H9 (cell line): Measurements from ENCODE around the gene ST6GAL1. TPM values are rescaled to one million over a fixed set of nuclear protein-coding genes. Genes with fewer than 3 reads are reported as not detected.
A peak's percentile ranks its signal among the peaks of the same experiment; 100 is the strongest.

Source experiments
- DNase-seq: peaks from one replicate; pipeline ENCODE4 v3.0.0-alpha.2; 2017
- H2AFZ ChIP-seq: one replicate; pipeline ENCODE4 v1.6.1; 2013; ENCODE audit warnings: mild to moderate bottlenecking, low read length, control low read depth, moderate library complexity
- H2AK5ac ChIP-seq: 2 replicates; pipeline ENCODE4 v1.6.1; 2013; ENCODE audit warnings: low read length, control low read depth, mixed read lengths; ENCODE audit not compliant: insufficient read length
- H2BK120ac ChIP-seq: one replicate; pipeline ENCODE4 v1.6.1; 2013; ENCODE audit warnings: low read depth, mild to moderate bottlenecking, low read length, control low read depth, inconsistent platforms; ENCODE audit not compliant: poor library complexity, severe bottlenecking
- H2BK12ac ChIP-seq: 2 replicates; pipeline ENCODE4 v1.6.1; 2013; ENCODE audit warnings: low read length, control low read depth, mixed read lengths, low read depth; ENCODE audit not compliant: insufficient read length
- H2BK15ac ChIP-seq: 2 replicates; pipeline ENCODE4 v1.6.1; 2013; ENCODE audit warnings: low read depth, low read length, control low read depth
- H2BK20ac ChIP-seq: one replicate; pipeline ENCODE4 v1.6.1; 2013; ENCODE audit warnings: low read depth, mild to moderate bottlenecking, low read length, control low read depth, inconsistent platforms; ENCODE audit not compliant: poor library complexity, severe bottlenecking
- H2BK5ac ChIP-seq: 2 replicates; pipeline ENCODE4 v1.6.1; 2013; ENCODE audit warnings: low read length, control low read depth, mixed read lengths; ENCODE audit not compliant: insufficient read length
- H3K14ac ChIP-seq: 2 replicates; pipeline ENCODE4 v1.6.1; 2013; ENCODE audit warnings: low read length, control low read depth; ENCODE audit not compliant: insufficient read depth
- H3K18ac ChIP-seq: 2 replicates; pipeline ENCODE4 v1.6.1; 2013; ENCODE audit warnings: low read depth, mild to moderate bottlenecking, mixed read lengths, low read length, control low read depth; ENCODE audit not compliant: insufficient read length
- H3K23ac ChIP-seq: 2 replicates; pipeline ENCODE4 v1.6.1; 2013; ENCODE audit warnings: low read length, control low read depth, mixed read lengths, low read depth; ENCODE audit not compliant: insufficient read length
- H3K23me2 ChIP-seq: 2 replicates; pipeline ENCODE4 v1.6.1; 2013; ENCODE audit warnings: low read depth, mild to moderate bottlenecking, mixed read lengths, low read length, control low read depth; ENCODE audit not compliant: insufficient read length, poor library complexity, severe bottlenecking
- H3K27ac ChIP-seq: 2 replicates; pipeline ENCODE4 v1.5.1; 2013; ENCODE audit warnings: low read length, control low read depth, mixed read lengths, low read depth; ENCODE audit not compliant: insufficient read length
- H3K27me3 ChIP-seq: 2 replicates; pipeline ENCODE4 v1.6.1; 2013; ENCODE audit warnings: low read length, control low read depth, inconsistent platforms; ENCODE audit not compliant: insufficient read depth
- H3K4ac ChIP-seq: 2 replicates; pipeline ENCODE4 v1.6.1; 2013; ENCODE audit warnings: low read depth, mild to moderate bottlenecking, control low read depth, inconsistent platforms, low read length, moderate library complexity
- H3K4me1 ChIP-seq: 2 replicates; pipeline ENCODE4 v1.6.1; 2013; ENCODE audit warnings: low read length, control low read depth, inconsistent platforms; ENCODE audit not compliant: insufficient read depth
- H3K4me2 ChIP-seq: 2 replicates; pipeline ENCODE4 v1.6.1; 2013; ENCODE audit warnings: low read length, control low read depth, mixed read lengths; ENCODE audit not compliant: insufficient read length, insufficient read depth
- H3K56ac ChIP-seq: 2 replicates; pipeline ENCODE4 v1.6.1; 2013; ENCODE audit warnings: low read depth, mild to moderate bottlenecking, mixed read lengths, low read length, control low read depth; ENCODE audit not compliant: insufficient read length
- H3K79me1 ChIP-seq: 2 replicates; pipeline ENCODE4 v1.6.1; 2013; ENCODE audit warnings: low read depth, mild to moderate bottlenecking, moderate library complexity, low read length, control low read depth, inconsistent platforms; ENCODE audit not compliant: insufficient read depth, poor library complexity, severe bottlenecking
- H3K79me2 ChIP-seq: 2 replicates; pipeline ENCODE4 v1.6.1; 2013; ENCODE audit warnings: low read length, control low read depth, inconsistent platforms; ENCODE audit not compliant: insufficient read depth
- H3K9ac ChIP-seq: 2 replicates; pipeline ENCODE4 v1.6.1; 2013; ENCODE audit warnings: low read length, control low read depth, mixed read lengths; ENCODE audit not compliant: insufficient read length; ENCODE audit errors: extremely low read depth
- H3K9me3 ChIP-seq: one replicate; pipeline ENCODE4 v1.6.1; 2013; ENCODE audit warnings: low read depth, low read length, inconsistent platforms; ENCODE audit not compliant: control insufficient read depth
- H3T11ph ChIP-seq: one replicate; pipeline ENCODE4 v1.6.1; 2013; ENCODE audit warnings: mild to moderate bottlenecking, low read length, control low read depth, inconsistent platforms
- H4K20me1 ChIP-seq: one replicate; pipeline ENCODE4 v1.6.1; 2013; ENCODE audit not compliant: control insufficient read depth, insufficient read length, insufficient read depth
- H4K5ac ChIP-seq: 2 replicates; pipeline ENCODE4 v1.6.1; 2013; ENCODE audit warnings: low read depth, mild to moderate bottlenecking, mixed read lengths, low read length, control low read depth; ENCODE audit not compliant: insufficient read length
- H4K8ac ChIP-seq: replicated peaks from 2 replicates; pipeline ENCODE4 v1.6.1; 2013; ENCODE audit warnings: low read length, control low read depth, mixed read lengths, low read depth; ENCODE audit not compliant: insufficient read length
- H4K91ac ChIP-seq: 2 replicates; pipeline ENCODE4 v1.6.1; 2013; ENCODE audit warnings: low read depth, mild to moderate bottlenecking, moderate library complexity, mixed read lengths, low read length, control low read depth; ENCODE audit not compliant: insufficient read length
- H3K27ac Mint-ChIP-seq, 3 experiments: 2 replicates in 2 of 3; 3 replicates in 1 of 3; pipeline ENCODE4 v1.8.0; 2020 to 2021; ENCODE audit warnings: mixed read lengths in 3 of 3, mild to moderate bottlenecking in 1 of 3, moderate library complexity in 1 of 3
- H3K27me3 Mint-ChIP-seq: 2 replicates; pipeline ENCODE4 v1.8.0; 2021; ENCODE audit warnings: low read depth, mild to moderate bottlenecking, moderate library complexity, mixed read lengths
- H3K36me3 Mint-ChIP-seq, 3 experiments: 2 replicates in 2 of 3; 3 replicates in 1 of 3; pipeline ENCODE4 v1.8.0; 2020 to 2021; ENCODE audit warnings: low read depth in 3 of 3, mixed read lengths in 3 of 3; ENCODE audit not compliant: insufficient read depth in 1 of 3
- H3K4me1 Mint-ChIP-seq, 2 experiments: 2 replicates each; pipeline ENCODE4 v1.8.0; 2020; ENCODE audit warnings: mixed read lengths in 2 of 2
- H3K4me3 Mint-ChIP-seq, 2 experiments: 2 replicates in 1 of 2; 3 replicates in 1 of 2; pipeline ENCODE4 v1.8.0; 2020 to 2021; ENCODE audit warnings: mild to moderate bottlenecking in 2 of 2, mixed read lengths in 2 of 2, moderate library complexity in 1 of 2
- H3K9me3 Mint-ChIP-seq, 2 experiments: 2 replicates in 1 of 2; 3 replicates in 1 of 2; pipeline ENCODE4 v1.8.0; 2020; ENCODE audit warnings: mild to moderate bottlenecking in 2 of 2, mixed read lengths in 2 of 2, moderate library complexity in 1 of 2
- WGBS: extraction: QIAGEN DNeasy Blood & Tissue Kit; methylation state at CpG from one replicate; pipeline ENCODE4 v1.1.7; 2013; ENCODE audit warnings: missing lambda C conversion rate, low lambda C conversion rate, mixed read lengths; ENCODE audit not compliant: insufficient read length; ENCODE audit errors: extremely low coverage; 5-methylcytosine and 5-hydroxymethylcytosine counted together
- total RNA-seq: library from RNA; stranded (reverse); gene quantifications from 2 replicates; pipeline ENCODE4 v1.2.1, GENCODE V29; 2021
- TF ChIP-seq, protein P1 (sequence below): fragments of 200-600 bp; sonication (generic); conservative IDR thresholded peaks from 3 replicates; pipeline ENCODE4 v1.8.0; 2021; ENCODE audit warnings: antibody characterized with exemption, mild to moderate bottlenecking

Gene ST6GAL1
- total RNA-seq, 1 experiment from 2014 or later: 139 TPM

DNA sequence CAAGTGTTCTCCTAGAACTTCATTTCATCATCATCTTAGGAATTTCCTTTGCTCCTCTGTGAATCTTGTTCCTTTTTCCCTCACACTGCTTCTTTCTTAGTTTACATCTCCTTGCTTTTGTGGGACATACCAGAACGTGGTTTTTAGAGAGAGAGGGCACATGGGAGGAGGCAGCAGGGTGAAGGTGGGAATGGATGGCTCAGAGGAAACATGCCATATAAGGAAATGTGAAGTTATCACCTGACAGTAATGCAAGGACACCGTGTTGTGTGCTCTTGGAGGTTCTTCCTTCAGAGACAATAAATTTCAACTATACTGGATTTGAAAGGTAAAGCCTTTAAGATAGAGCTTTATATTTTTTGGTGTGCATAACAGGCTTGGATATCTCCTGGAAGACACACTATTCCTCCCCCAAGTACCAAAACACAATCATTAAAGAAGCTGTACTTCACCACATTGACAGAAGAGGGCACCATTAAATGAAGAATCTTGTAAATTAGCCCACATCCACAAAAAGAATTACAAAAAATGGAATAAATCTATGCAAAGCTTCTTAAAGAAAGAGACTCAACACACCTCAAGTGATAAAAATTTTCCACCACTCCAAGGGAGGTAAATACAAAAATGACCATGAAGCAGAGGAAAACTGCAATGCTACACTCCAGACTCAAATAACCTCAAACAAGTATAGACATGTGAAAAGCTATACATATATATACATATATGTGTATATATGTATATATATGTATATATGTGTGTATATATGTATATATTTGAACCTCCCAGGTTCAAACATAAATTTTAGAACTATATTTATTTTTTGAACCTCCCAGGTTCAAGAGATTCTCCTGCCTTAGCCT lies 182.8 kb downstream of the ST6GAL1 start:
- WGBS: no CpG with 5 or more reads among the region's 2 CpGs
- Histone ChIP-seq H4K5ac (no peak overlapping the region), H2BK15ac (no peak overlapping the region), H2BK20ac (no peak overlapping the region), H4K91ac (no peak overlapping the region), H2BK5ac (no peak overlapping the region), H2BK12ac (no peak overlapping the region), H3T11ph (no peak overlapping the region), H4K20me1 (no peaks in the 10 kb centered on the region), H3K79me1 (no peaks in the 10 kb centered on the region), H3K4ac (no peak overlapping the region), H3K14ac (no peak overlapping the region), H2AFZ (no peak overlapping the region), H3K23me2 (no peaks in the 10 kb centered on the region), H3K4me1 (no peaks in the 10 kb centered on the region), H2BK120ac (no peak overlapping the region), H3K27ac (no peak overlapping the region), H4K8ac (no peak overlapping the region), H3K79me2 (no peaks in the 10 kb centered on the region), H2AK5ac (no peak overlapping the region), H3K9ac (no peak overlapping the region), H3K56ac (no peak overlapping the region), H3K18ac (no peak overlapping the region), H3K9me3 (no peaks in the 10 kb centered on the region), H3K23ac (no peak overlapping the region), H3K27me3 (no peaks in the 10 kb centered on the region), H3K4me2 (no peak overlapping the region)
- Mint-ChIP-seq H3K9me3 (no peaks in the 10 kb centered on the region), H3K36me3 (no peaks in the 10 kb centered on the region; a peak in 2 of 7 replicates), H3K4me3 (no peak overlapping the region), H3K27me3 (no peaks in the 10 kb centered on the region), H3K4me1 (peaks cover 0 to 2% of the 10 kb centered on the region in 2 experiments; a peak in 2 of 4 replicates), H3K27ac (0 out of 7 replicates have a peak overlapping the region, but pooled peaks of 1 of the 3 experiments have one; percentile 10)
- no peak for DNase-seq
- TF ChIP-seq, protein P1, sequence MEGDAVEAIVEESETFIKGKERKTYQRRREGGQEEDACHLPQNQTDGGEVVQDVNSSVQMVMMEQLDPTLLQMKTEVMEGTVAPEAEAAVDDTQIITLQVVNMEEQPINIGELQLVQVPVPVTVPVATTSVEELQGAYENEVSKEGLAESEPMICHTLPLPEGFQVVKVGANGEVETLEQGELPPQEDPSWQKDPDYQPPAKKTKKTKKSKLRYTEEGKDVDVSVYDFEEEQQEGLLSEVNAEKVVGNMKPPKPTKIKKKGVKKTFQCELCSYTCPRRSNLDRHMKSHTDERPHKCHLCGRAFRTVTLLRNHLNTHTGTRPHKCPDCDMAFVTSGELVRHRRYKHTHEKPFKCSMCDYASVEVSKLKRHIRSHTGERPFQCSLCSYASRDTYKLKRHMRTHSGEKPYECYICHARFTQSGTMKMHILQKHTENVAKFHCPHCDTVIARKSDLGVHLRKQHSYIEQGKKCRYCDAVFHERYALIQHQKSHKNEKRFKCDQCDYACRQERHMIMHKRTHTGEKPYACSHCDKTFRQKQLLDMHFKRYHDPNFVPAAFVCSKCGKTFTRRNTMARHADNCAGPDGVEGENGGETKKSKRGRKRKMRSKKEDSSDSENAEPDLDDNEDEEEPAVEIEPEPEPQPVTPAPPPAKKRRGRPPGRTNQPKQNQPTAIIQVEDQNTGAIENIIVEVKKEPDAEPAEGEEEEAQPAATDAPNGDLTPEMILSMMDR: peak; percentile 75
